Activated CD4-positive, alpha-beta T cell treated with anti-CD3 and anti-CD28 coated beads, Interleukin-2, amount 50 U/mL, for 48 hours (primary cell): Measurements from ENCODE around the gene RNF126.
"Not testable (repeated sequence)": the region's sequence is repeated elsewhere in the genome, so short reads cannot be mapped to it uniquely, and the experiment has no call there.

Experiments
- DNase-seq, 2 experiments: peaks; one replicate each; pipeline ENCODE4 v3.0.0-alpha.2; 2020

Gene RNF126

DNA sequence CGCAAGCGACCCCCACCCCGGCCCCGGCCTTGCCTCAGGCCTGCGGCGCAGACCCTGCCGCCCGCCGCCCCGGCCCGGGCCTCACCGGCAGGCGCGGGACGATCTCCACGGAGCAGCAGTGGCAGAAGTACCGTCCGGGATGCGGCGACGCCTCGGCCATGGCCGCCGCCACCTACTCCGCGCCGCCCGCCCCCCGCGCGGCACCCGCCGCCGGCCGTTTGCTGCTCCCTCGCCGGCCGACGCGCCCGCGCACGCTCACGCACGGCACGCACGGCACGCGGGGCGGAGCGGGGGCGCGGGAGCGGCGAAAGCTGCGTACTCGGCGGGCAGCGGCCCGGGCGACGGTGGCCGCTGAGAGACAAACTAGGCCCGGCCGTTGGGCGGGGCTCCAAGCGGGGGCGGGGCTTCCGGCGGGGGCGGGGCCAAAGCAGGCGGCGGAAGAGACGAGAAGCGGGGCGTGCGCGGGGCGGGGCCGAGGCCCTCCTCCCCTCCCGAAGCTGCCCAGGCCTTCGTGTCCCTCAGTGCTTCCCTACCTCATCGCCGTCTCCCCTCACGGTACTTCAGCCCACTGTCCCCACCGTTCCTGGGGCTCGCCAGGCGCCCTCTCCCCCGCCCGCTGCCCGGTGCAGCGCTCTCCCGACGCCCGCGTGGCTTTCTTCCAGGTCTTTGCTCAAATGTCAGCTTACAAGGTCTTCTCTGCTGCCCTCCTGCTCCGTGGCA lies at the start of gene RNF126:
Gene RNF126, minus strand, starts transcription at position 253 of the 720 bp plus-strand sequence. Its CDS starts 93 bp downstream, at position 160.
- DNase-seq = peak; percentile 94 to 97

GRCh38 chr19:711254-711653 lies 48.2 kb upstream of the RNF126 start:
- DNase-seq = no peak

- DNase-seq = no peak
Measured at GRCh38 chr19:710767-711166, 47.8 kb upstream of the RNF126 start.

- DNase-seq = no peak
Measured at GRCh38 chr19:709965-710571, 47.1 kb upstream of the RNF126 start.

DNA sequence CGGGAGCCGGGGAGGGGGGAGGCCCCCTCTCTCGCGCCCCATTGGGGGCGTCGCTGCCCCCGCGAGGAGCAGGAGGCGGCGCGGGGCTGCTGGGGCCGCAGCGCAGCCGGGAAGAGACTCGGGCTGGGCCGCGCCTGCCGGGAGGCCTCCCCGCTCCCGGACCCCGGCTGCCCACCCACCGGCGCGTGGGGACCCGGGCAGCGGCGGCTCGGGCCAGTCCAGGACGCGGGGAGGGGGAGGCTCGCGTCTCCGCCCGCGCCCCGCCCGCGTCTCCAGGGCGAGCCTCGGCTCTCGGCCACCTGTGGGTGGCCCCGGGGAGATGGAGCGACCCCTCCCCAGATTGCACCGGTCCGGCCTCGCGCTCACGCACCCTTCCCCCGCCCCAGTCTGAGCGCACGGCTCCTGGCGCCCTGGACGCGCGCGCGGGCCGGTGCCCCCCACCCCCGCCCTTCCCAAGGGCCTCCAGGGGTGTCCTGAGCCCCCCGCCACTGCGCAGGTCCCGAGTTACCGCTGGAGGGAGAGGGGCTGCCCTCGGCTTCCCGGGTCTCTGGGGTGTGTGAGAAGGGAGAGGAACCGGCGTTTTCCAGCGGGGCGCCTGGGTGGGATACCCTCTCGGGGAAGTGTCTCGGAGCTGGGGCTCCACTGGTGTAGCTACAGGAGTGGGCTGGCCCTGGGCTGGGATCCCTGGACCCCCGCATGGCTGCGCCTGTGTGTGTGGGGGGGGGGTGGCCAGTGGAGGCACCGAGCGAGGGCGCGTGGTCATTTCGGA lies 46.4 kb upstream of the RNF126 start:
- no peak for DNase-seq

DNA sequence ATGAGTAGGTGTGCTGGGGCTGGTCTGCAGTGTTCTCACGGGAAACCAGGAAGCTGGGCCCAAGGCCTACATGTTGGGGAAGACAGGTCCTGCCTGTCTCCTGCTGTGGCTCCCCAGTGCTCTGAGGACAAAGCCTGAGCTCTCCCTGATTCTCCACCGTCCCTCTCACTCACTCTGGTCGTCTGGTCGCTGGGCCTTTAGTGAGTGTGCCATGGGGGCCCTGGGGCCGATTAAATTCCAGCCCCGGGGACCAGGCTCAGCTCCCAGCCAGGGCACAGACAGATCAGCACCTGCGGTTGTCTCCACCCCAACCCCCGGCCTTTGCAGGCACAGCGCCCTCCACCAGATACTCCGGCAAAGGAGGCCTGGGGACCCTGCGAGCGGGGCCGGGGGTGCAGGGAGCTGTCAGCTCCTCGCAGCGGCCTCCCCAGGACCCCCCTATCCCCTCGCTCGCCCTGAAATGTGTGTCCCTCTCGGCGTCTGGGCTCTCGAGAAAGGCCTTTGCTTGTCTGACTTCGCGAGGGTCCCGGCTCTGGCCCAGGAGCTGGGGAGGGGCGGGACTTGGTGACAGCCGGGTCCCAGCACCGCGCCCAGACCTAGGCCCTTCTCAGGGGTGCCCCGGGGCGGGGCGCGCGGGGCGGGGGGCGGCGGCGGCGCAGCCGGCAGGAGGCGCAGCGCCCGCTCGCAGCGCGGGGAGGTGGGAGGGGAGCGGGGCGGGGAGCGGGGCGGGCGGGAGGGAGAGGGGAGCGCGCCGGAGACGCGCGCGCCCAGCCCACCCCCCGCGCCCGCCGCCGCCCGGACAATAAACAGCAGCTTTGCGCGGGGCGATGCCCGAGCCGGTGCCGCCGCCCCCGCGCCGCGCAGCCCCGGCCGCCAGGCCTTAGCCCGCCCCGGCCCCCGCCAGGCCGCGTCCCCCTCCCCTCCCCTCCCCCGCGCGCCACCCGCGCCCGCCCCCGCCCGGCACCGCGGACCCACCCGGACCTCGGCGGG lies 45.4 kb upstream of the RNF126 start, which contains the start of gene PALM:
Gene PALM, plus strand, starts transcription at position 782 of the 990 bp plus-strand sequence. CDS start 212 bp downstream, outside the sequence.
- DNase-seq = no peak

DNA sequence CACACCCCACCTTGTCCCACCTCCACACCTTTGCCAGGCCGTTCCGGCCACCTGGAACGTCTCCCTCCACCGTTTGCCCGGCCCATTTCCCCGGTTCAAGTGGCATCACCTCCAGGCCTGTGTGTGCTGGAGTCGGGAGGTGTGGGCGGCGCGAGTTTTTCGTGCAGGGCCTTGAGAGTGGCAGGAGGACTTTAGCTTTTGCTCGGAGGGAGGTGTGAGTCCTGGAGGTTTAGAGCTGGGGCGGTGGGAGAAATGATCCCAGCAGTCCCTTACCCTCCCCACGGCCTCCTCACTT lies 41.4 kb upstream of the RNF126 start:
- no peak for DNase-seq

DNA sequence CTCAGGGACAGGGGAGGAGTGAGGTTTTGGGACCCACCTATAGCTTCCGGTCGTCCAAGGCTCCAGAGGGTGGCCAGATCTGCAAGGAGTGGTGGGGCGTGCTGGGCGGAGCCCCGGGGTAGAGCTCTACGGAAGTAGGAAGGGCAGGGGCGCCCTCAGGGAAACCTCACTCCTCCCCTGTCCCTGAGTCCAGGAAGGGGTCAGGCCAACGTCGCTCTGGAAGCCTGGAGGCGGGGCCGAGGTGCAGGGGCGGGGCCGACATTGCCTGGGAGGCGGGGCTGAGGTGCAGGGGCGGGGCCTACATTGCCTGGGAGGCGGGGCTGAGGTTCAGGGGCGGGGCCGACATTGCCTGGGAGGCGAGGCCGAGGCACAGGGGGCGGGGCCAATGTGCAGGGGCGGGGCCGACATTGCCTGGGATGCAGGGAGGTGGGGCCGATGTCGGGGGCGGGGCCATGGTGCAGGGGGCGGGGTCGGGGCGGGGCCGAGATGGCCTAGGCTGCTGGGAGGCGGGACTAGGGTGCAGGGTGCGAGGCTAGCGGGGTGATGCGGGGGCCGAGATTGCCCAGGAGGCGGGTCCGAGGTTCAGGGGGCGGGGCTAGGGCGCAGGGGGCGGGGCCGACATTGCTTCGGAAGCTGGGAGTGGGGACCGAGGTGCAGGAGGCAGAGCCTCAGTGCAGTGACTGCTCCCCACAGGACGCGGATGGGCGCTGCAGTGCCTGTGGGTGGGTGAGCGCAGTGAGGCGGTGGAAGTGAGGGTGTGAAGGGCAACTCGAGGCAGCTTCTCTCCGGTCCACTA lies 40.8 kb upstream of the RNF126 start:
- peak; percentile 65 to 66 for DNase-seq

DNA sequence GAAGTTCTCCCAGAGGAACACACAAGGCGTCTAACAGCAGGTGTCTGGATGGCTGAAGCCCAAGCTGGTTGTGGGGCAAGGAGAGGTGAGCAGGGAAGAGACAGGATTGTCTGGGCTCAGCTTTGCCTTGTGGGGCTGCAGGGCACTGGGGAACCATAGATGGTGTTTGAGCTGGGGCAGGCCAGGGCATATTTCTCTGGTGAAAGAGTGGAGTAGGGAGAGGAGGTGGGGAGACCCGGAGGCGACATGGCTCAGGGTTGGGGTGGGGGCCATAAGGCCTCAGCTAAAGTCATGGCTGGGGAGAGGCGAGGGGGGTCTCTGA lies 40.3 kb upstream of the RNF126 start:
- no peak for DNase-seq

GRCh38 chr19:702847-703246 lies 39.8 kb upstream of the RNF126 start:
- DNase-seq = not testable (repeated sequence)

GRCh38 chr19:699885-700284 lies 36.9 kb upstream of the RNF126 start:
- not testable (repeated sequence) for DNase-seq

GRCh38 chr19:698529-698928 lies 35.5 kb upstream of the RNF126 start:
- not testable (repeated sequence) for DNase-seq

DNA sequence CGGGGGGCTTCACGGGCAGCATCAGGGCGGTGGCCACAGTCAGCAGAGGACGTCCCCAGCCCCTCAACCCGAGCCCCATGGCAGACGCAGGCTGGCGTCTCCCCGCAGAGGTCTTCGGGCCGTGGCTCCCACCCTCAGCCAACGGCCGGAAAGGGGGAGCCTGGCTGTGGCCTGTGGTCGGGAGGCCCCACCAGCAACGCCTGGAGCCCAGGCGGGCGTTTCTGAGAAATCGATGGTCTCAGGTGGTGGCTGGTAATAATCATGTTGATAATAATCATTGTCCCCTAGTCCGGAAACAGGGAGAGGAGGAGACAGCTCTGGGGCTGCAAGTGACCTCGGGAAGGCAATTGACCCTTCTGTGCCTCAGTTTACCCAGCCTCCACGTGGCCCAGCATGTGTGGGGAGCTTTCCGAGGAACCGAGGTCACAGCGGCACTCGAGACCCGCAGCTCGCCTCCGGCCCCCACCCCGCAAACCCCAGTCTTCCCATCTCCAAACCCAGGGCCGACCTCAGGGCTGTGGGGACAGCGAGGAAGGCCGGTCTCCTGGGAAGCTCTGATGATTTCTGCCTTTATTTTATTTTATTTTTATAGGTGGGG lies 32.4 kb upstream of the RNF126 start, which contains the start of gene PRSS57:
Gene PRSS57, minus strand, starts transcription at position 101 of the 598 bp plus-strand sequence. Its CDS starts 22 bp downstream, at position 79.
- DNase-seq = no peak

DNA sequence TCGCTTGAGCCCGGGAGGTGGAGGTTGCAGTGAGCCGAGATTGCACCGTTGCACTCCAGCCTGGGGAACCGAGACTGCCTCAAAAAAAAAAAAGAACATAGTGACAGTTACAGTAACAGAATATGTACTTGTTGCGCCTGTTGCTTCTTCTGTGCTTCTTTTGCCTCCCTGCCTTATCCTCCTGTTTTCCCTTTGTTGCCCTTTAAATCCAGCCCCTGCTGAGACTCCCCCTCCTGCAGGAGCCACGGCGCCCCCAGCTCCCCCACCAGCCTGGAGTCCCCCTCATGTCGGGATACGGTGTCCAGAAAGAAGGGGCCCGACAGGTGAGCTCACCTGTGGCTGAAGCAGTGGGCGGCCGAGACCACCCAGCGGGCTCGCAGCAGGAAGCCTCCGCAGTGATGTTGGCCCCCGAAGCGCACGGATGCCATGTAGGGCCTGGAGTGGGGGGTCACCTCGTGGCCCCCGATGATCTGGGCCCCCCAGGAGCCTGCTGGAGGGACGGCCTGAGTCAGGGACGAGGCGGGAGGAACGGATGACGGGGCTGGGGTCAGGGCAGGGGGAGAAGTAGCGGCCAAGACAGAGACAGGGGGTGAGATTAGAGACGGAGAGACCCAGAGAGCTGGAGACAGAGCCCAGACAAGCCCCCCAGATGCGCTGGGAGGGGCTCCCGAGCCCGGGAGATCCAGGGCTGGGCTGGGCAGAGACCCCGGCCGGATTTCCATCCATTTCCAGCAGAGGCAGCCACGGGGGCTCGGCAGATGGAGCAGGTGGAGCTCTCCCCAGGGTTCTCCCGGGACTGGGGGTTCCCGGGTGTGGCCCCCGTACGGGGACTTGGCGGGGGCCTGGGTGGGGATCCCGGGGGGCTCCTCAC lies 31.7 kb upstream of the RNF126 start:
- DNase-seq = no peak

GRCh38 chr19:690203-690602 lies 27.2 kb upstream of the RNF126 start:
- DNase-seq = no peak

DNA sequence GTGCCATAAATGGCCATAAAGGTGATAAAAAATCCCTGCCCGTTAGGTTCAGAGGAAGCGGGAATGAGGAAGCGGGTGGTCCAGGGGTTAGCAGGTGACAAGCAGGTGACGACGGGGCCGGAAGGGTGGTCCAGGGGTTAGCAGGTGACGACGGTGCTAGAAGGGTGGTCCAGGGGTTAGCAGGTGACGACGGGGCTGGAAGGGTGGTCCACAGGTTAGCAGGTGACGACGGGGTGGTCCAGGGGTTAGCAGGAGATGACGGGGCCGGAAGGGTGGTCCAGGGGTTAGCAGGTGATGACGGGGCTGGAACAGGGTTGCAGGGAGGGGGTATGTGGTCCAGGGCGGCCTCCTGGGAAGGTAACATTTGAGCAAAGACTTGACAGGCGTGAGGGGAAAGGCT lies 26.0 kb upstream of the RNF126 start:
- DNase-seq = no peak

DNA sequence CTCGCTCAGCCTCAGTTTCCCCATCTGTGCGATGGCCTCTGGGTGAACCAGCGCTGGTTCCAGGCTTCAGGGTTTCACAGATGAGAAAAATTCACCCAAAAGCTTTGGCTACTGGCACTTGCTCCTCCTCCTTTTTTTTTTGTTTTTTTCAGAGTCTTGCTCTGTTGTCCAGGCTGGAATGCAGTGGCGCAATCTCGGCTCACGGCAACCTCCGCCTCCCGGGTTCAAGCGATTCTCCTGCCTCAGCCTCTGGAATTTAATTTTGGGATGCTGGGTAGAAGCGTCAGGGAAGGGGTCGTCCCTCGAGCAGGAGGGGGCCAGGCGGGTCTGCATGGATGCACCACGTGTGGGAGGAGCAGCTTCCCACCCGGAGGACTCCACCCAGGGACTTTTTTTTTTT lies 25.2 kb upstream of the RNF126 start:
- no peak for DNase-seq

DNA sequence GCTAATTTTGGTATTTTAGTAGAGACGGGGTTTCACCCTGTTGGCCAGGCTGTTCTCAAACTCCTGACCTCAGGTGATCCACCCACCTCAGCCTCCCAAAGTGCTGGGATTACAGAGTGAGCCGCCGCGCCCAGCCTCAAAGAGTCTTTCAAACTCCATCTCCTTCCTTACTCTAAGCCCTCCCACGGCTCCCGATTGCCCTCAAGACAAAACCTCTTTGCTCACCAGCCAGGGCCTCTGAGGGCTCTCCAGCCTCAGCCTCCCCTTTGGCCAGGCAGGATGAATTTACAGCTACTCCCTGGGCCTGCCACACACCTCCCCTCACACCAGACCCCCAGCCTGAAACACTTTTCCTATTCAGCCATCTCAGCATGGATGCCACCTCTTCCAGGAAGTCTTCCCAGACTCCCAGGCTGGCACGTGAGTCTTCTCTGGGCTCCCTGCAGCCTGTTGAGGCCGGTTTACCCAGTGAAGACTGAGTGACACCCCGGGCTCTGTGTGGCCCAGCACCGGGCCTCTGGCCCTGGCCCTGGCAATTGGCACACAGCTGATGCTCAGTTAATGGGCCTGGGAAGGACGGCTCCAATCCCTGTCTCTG lies 24.7 kb upstream of the RNF126 start:
- no peak for DNase-seq

GRCh38 chr19:686589-687297 lies 23.7 kb upstream of the RNF126 start:
- DNase-seq = no peak
